CD14-positive monocyte (primary cell): ENCODE measurements around the gene SUGCT. TPM values are rescaled to one million over a fixed set of nuclear protein-coding genes. Genes with fewer than 3 reads are reported as not detected.

Source experiments
- DNase-seq, 3 donors: peaks; one replicate each; pipeline ENCODE4 v3.0.0-alpha.2; 2011 to 2022
- H2AFZ ChIP-seq: 2 replicates; pipeline ENCODE4 v1.6.0; 2012; ENCODE audit warnings: mild to moderate bottlenecking, low read depth, low read length, inconsistent platforms; ENCODE audit not compliant: insufficient read depth, poor library complexity, severe bottlenecking
- H3K27ac ChIP-seq, 2 donors: 1 replicate in 1 of 2; 2 replicates in 1 of 2; pipeline ENCODE4 v1.5.1; 2012 to 2013; ENCODE audit warnings: low read length in 2 of 2, control low read depth in 1 of 2, inconsistent platforms in 1 of 2, low read depth in 1 of 2, mild to moderate bottlenecking in 1 of 2
- H3K27me3 ChIP-seq, 2 donors: one replicate each; pipeline versions ENCODE4 v1.6.0 to v1.6.1; 2011 to 2013; ENCODE audit warnings: low read length in 2 of 2; ENCODE audit not compliant: control insufficient read depth in 2 of 2, insufficient read depth in 2 of 2
- H3K36me3 ChIP-seq, 2 donors: replicated peaks in 1 of 2; 1 replicate in 1 of 2; 2 replicates in 1 of 2; pipeline versions ENCODE4 v1.5.1 to v1.6.1; 2012 to 2013; ENCODE audit warnings: low read length in 2 of 2, control low read depth in 1 of 2, inconsistent platforms in 1 of 2, mild to moderate bottlenecking in 1 of 2; ENCODE audit not compliant: insufficient read depth in 2 of 2, control insufficient read depth in 1 of 2
- H3K4me1 ChIP-seq, 2 donors: 1 replicate in 1 of 2; 2 replicates in 1 of 2; pipeline versions ENCODE4 v1.5.1 to v1.6.1; 2012 to 2013; ENCODE audit warnings: low read length in 2 of 2, control low read depth in 1 of 2, inconsistent platforms in 1 of 2, mild to moderate bottlenecking in 1 of 2, moderate library complexity in 1 of 2; ENCODE audit not compliant: insufficient read depth in 2 of 2, control insufficient read depth in 1 of 2
- H3K4me2 ChIP-seq: replicated peaks from 2 replicates; pipeline ENCODE3; 2012; ENCODE audit warnings: low read length, moderate library complexity, mild to moderate bottlenecking; ENCODE audit not compliant: poor library complexity, severe bottlenecking; ENCODE audit errors: extremely low read depth
- H3K4me3 ChIP-seq, 3 experiments: fragments of 200-600 bp in 1 of 3; sonication (generic) in 1 of 3; replicated peaks in 1 of 3; 1 replicate in 2 of 3; 2 replicates in 1 of 3; pipeline ENCODE4 v1.5.1; 2011 to 2013; ENCODE audit warnings: low read length in 3 of 3, mild to moderate bottlenecking in 3 of 3, control low read depth in 2 of 3, low read depth in 2 of 3, inconsistent platforms in 1 of 3, moderate library complexity in 1 of 3
- H3K79me2 ChIP-seq: 2 replicates; pipeline ENCODE4 v1.6.0; 2012; ENCODE audit warnings: mild to moderate bottlenecking, control low read depth, inconsistent platforms, low read length, moderate library complexity; ENCODE audit not compliant: insufficient read depth
- H3K9ac ChIP-seq: 2 replicates; pipeline ENCODE4 v1.6.0; 2017; ENCODE audit warnings: low read length, mild to moderate bottlenecking; ENCODE audit not compliant: insufficient read depth, poor library complexity, severe bottlenecking
- H3K9me3 ChIP-seq, 2 donors: replicated peaks in 1 of 2; 1 replicate in 1 of 2; 2 replicates in 1 of 2; pipeline versions ENCODE4 v1.5.1 to v1.6.1; 2012 to 2013; ENCODE audit warnings: low read length in 2 of 2, control low read depth in 1 of 2; ENCODE audit not compliant: control insufficient read depth in 1 of 2, insufficient read depth in 1 of 2
- H4K20me1 ChIP-seq: 2 replicates; pipeline ENCODE4 v1.6.0; 2012; ENCODE audit warnings: mild to moderate bottlenecking, low read length, control low read depth, moderate library complexity; ENCODE audit not compliant: insufficient read depth
- H3K27ac Mint-ChIP-seq, 7 donors: one replicate each; pipeline ENCODE4 v1.8.0; 2020; ENCODE audit warnings: mild to moderate bottlenecking in 7 of 7, mixed read lengths in 7 of 7, moderate library complexity in 6 of 7, inconsistent platforms in 2 of 7
- H3K27me3 Mint-ChIP-seq, 3 donors: one replicate each; pipeline ENCODE4 v1.8.0; 2021 to 2022; ENCODE audit warnings: low read depth in 3 of 3, mild to moderate bottlenecking in 3 of 3, mixed read lengths in 3 of 3, moderate library complexity in 3 of 3, inconsistent platforms in 1 of 3
- H3K36me3 Mint-ChIP-seq, 2 donors: one replicate each; pipeline ENCODE4 v1.8.0; 2020; ENCODE audit warnings: mixed read lengths in 2 of 2, inconsistent platforms in 1 of 2, mild to moderate bottlenecking in 1 of 2
- H3K4me1 Mint-ChIP-seq: one replicate; pipeline ENCODE4 v1.8.0; 2020; ENCODE audit warnings: mild to moderate bottlenecking, mixed read lengths
- H3K4me3 Mint-ChIP-seq, 2 donors: one replicate each; pipeline ENCODE4 v1.8.0; 2020; ENCODE audit warnings: mild to moderate bottlenecking in 2 of 2, mixed read lengths in 2 of 2, moderate library complexity in 1 of 2
- H3K9me3 Mint-ChIP-seq, 7 donors: one replicate each; pipeline ENCODE4 v1.8.0; 2020 to 2022; ENCODE audit warnings: mixed read lengths in 7 of 7, mild to moderate bottlenecking in 6 of 7, moderate library complexity in 6 of 7, inconsistent platforms in 2 of 7
- WGBS: methylation state at CpG from one replicate; pipeline ENCODE4 v1.1.5; 2013; ENCODE audit warnings: missing lambda C conversion rate; ENCODE audit not compliant: insufficient coverage; 5-methylcytosine and 5-hydroxymethylcytosine counted together
- intact Hi-C, 2 donors: fragments of 100-400 bp; cut with micrococcal nuclease; formaldehyde crosslinking; loops; one replicate each; pipeline versions ENCODE4 v1.15.0 to v1.15.1; 2023
- polyA plus RNA-seq, 3 donors: library from polyadenylated mRNA; depleted of rRNA in 1 of 3; unstranded in 2 of 3; stranded (reverse) in 1 of 3; fragments of 300-500 nt in 2 of 3; fragments of >200 nt in 1 of 3; fragmentation: Illumina TruSeq in 2 of 3; gene quantifications; 1 replicate in 2 of 3; 2 replicates in 1 of 3; pipeline ENCODE4 v1.2.3, GENCODE V29; 2012 to 2021
- TF ChIP-seq, protein P1 (sequence below): fragments of 200-600 bp; IDR thresholded peaks from one replicate; pipeline ENCODE4 v1.8.0; 2022; ENCODE audit warnings: antibody characterized with exemption, mild to moderate bottlenecking

The SUGCT gene
- polyA plus RNA-seq, 3 donors, result not detected

DNA sequence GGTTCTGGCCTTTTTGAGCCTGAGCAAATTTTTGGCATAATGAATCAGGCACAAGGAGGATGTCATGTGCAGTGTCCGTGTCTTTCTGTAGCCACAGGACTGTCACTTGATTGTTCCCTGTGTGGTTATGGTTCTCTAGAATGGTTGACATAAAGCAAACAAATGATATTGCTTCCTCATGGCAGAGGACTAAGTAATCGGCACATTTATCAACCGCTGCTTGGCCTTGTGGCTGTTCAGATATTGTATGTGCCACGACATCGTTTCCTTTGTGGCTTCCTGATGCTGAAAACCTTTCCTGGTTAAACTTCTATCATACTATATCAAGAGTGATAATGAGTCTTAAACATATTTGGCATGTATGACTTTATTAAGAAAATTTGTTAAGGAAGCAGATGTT lies 598.8 kb downstream of the SUGCT start:
- TF ChIP-seq, protein P1, sequence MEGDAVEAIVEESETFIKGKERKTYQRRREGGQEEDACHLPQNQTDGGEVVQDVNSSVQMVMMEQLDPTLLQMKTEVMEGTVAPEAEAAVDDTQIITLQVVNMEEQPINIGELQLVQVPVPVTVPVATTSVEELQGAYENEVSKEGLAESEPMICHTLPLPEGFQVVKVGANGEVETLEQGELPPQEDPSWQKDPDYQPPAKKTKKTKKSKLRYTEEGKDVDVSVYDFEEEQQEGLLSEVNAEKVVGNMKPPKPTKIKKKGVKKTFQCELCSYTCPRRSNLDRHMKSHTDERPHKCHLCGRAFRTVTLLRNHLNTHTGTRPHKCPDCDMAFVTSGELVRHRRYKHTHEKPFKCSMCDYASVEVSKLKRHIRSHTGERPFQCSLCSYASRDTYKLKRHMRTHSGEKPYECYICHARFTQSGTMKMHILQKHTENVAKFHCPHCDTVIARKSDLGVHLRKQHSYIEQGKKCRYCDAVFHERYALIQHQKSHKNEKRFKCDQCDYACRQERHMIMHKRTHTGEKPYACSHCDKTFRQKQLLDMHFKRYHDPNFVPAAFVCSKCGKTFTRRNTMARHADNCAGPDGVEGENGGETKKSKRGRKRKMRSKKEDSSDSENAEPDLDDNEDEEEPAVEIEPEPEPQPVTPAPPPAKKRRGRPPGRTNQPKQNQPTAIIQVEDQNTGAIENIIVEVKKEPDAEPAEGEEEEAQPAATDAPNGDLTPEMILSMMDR, result no peak
- intact Hi-C loops, result no loop called here
- Histone ChIP-seq H3K4me1 (no peaks in the 10 kb centered on the region), H3K4me3 (no peak overlapping the region), H4K20me1 (no peaks in the 10 kb centered on the region), H3K79me2 (no peaks in the 10 kb centered on the region), H3K27me3 (no peaks in the 10 kb centered on the region), H3K9ac (no peak overlapping the region), H3K4me2 (no peak overlapping the region), H3K36me3 (no peaks in the 10 kb centered on the region), H3K27ac (no peak overlapping the region), H2AFZ (no peak overlapping the region), H3K9me3 (no peaks in the 10 kb centered on the region)
- H3K27me3 Mint-ChIP-seq, result peaks cover 0 to 2% (median 2%) of the 10 kb centered on the region in 3 donors
- no peak overlapping the region for H3K4me3 Mint-ChIP-seq
- peaks cover 6% of the 10 kb centered on the region for H3K4me1 Mint-ChIP-seq
- H3K36me3 Mint-ChIP-seq, result no peaks in the 10 kb centered on the region
- WGBS, result 0% methylated on average over 1 of the region's 5 CpGs
- no peak overlapping the region for H3K27ac Mint-ChIP-seq
- peaks cover 0 to 9% (median 3%) of the 10 kb centered on the region in 7 donors for H3K9me3 Mint-ChIP-seq
- DNase-seq, result no peak

DNA sequence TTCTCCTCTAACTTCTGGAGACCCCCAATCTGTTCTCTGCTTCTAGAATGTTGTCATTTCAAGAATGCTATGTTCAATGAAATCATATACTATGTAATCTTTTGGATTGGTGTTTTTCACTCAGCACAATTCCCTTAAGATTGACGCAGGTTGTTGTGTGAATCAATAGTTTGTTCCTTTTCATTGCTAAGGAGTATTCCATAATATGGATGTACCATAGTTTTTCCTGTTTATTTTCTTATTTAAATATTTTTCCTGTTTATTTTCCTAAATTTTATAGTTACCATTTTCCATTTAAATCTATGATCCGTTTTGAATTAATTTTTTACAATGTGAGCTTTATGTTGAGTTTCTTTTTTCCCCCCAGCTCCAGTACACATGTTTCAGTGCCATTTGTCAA lies 604.5 kb downstream of the SUGCT start:
- Mint-ChIP-seq H3K36me3 (no peaks in the 10 kb centered on the region), H3K4me3 (no peak overlapping the region), H3K27ac (no peak overlapping the region), H3K27me3 (peaks cover 0 to 2% (median 0%) of the 10 kb centered on the region in 3 donors), H3K9me3 (peaks cover 0 to 5% (median 3%) of the 10 kb centered on the region in 7 donors), H3K4me1 (no peaks in the 10 kb centered on the region)
- WGBS, result no CpG with 5 or more reads among the region's 2 CpGs
- Histone ChIP-seq H3K9ac (no peak overlapping the region), H3K9me3 (no peaks in the 10 kb centered on the region), H3K4me2 (no peak overlapping the region), H3K79me2 (no peaks in the 10 kb centered on the region), H3K4me1 (no peaks in the 10 kb centered on the region), H2AFZ (no peak overlapping the region), H3K36me3 (no peaks in the 10 kb centered on the region), H4K20me1 (no peaks in the 10 kb centered on the region), H3K27ac (no peak overlapping the region), H3K4me3 (no peak overlapping the region), H3K27me3 (no peaks in the 10 kb centered on the region)
- intact Hi-C loops, result no loop called here
- TF ChIP-seq, protein P1, result no peak
- DNase-seq, result no peak
